Endothelial cell (in vitro differentiated cells): ENCODE measurements around the gene PATE2. TPM values are rescaled to one million over a fixed set of nuclear protein-coding genes. Genes with fewer than 3 reads are reported as not detected.

Experiments used
- DNase-seq: peaks from one replicate; pipeline ENCODE4 v3.0.0; 2021; ENCODE audit warnings: low spot score
- H3K27ac Mint-ChIP-seq: one replicate; pipeline ENCODE4 v1.8.0; 2021; ENCODE audit warnings: mixed read lengths, inconsistent platforms; ENCODE audit not compliant: unreplicated experiment
- H3K27me3 Mint-ChIP-seq: one replicate; pipeline ENCODE4 v1.8.0; 2021; ENCODE audit warnings: mild to moderate bottlenecking, moderate library complexity, mixed read lengths, inconsistent platforms; ENCODE audit not compliant: unreplicated experiment
- H3K36me3 Mint-ChIP-seq: one replicate; pipeline ENCODE4 v1.8.0; 2021; ENCODE audit warnings: mild to moderate bottlenecking, low read depth, mixed read lengths, inconsistent platforms; ENCODE audit not compliant: unreplicated experiment
- H3K4me1 Mint-ChIP-seq: one replicate; pipeline ENCODE4 v1.8.0; 2021; ENCODE audit warnings: mild to moderate bottlenecking, mixed read lengths, inconsistent platforms; ENCODE audit not compliant: unreplicated experiment
- H3K4me3 Mint-ChIP-seq: one replicate; pipeline ENCODE4 v1.8.0; 2021; ENCODE audit warnings: mild to moderate bottlenecking, mixed read lengths, inconsistent platforms; ENCODE audit not compliant: unreplicated experiment
- H3K9me3 Mint-ChIP-seq: one replicate; pipeline ENCODE4 v1.8.0; 2021; ENCODE audit warnings: mixed read lengths, inconsistent platforms; ENCODE audit not compliant: unreplicated experiment
- CTCF ChIP-seq: fragments of 200-600 bp; sonication (generic); IDR thresholded peaks from one replicate; pipeline ENCODE4 v1.5.0; 2021; ENCODE audit warnings: antibody characterized with exemption; ENCODE audit not compliant: unreplicated experiment
- total RNA-seq: library from RNA; stranded (reverse); fragmentation: NEBNext Ultra II Directional; extraction: Animal tissue kit (Norgen Biotek cat#: 25700); gene quantifications from one replicate; pipeline ENCODE4 v1.2.1, GENCODE V29; 2021; ENCODE audit not compliant: unreplicated experiment

The PATE2 gene
- total RNA-seq, 1 donor from 2014 or later = not detected

GRCh38 chr11:125740617-125741016, 38.0 kb downstream of the PATE2 start:
- no peak for TF ChIP-seq CTCF
- no peak overlapping the region for H3K27ac Mint-ChIP-seq
- no peaks in the 10 kb centered on the region for H3K27me3 Mint-ChIP-seq
- H3K36me3 Mint-ChIP-seq = no peaks in the 10 kb centered on the region
- no peaks in the 10 kb centered on the region for H3K9me3 Mint-ChIP-seq
- no peak for DNase-seq
- no peaks in the 10 kb centered on the region for H3K4me1 Mint-ChIP-seq
- no peak overlapping the region for H3K4me3 Mint-ChIP-seq

GRCh38 chr11:125728969-125729368, 49.7 kb downstream of the PATE2 start:
- H3K4me3 Mint-ChIP-seq = no peak overlapping the region
- no peak for DNase-seq
- TF ChIP-seq CTCF = no peak
- no peaks in the 10 kb centered on the region for H3K9me3 Mint-ChIP-seq
- H3K27ac Mint-ChIP-seq = no peak overlapping the region
- H3K36me3 Mint-ChIP-seq = no peaks in the 10 kb centered on the region
- H3K27me3 Mint-ChIP-seq = no peaks in the 10 kb centered on the region
- H3K4me1 Mint-ChIP-seq = peaks cover 9% of the 10 kb centered on the region

Other genes starting within 250 kb of the PATE2 start
- 134 TPM for gene EI24, start 209.4 kb downstream of the PATE2 start, total RNA-seq
- 202 TPM for gene STT3A, start 186.0 kb downstream of the PATE2 start, total RNA-seq
- gene CHEK1, start 153.7 kb downstream of the PATE2 start, total RNA-seq = 57.0 TPM
- gene ACRV1, start 98.0 kb downstream of the PATE2 start, total RNA-seq = not detected
- gene PATE1, start 32.5 kb downstream of the PATE2 start, total RNA-seq = not detected
- not detected for gene PATE3, start 9.3 kb upstream of the PATE2 start, total RNA-seq
- 0.31 TPM for gene PATE4, start 54.5 kb upstream of the PATE2 start, total RNA-seq
- 5.5 TPM for gene HYLS1, start 108.8 kb upstream of the PATE2 start, total RNA-seq
- 13.1 TPM for gene PUS3, start 124.4 kb upstream of the PATE2 start, total RNA-seq
- 7.5 TPM for gene DDX25, start 125.7 kb upstream of the PATE2 start, total RNA-seq
- not detected for gene VSIG10L2, start 167.2 kb upstream of the PATE2 start, total RNA-seq